WTC11 (cell line): Measurements from ENCODE around the gene CRTAP.

Experiments
- CTCF ChIP-seq: fragments of 200-600 bp; IDR thresholded peaks from 2 replicates; pipeline ENCODE4 v1.8.0; 2022; ENCODE audit warnings: antibody characterized with exemption
- ESRRA ChIP-seq: sonication (generic); formaldehyde crosslinking; IDR thresholded peaks from 2 replicates; pipeline ENCODE4 v1.8.1; 2022; ENCODE audit warnings: mild to moderate bottlenecking, missing genetic modification reagents, borderline replicate concordance
- FOXJ3 ChIP-seq: sonication (generic); formaldehyde crosslinking; IDR thresholded peaks from 2 replicates; pipeline ENCODE4 v1.9.0; 2021; ENCODE audit warnings: missing genetic modification reagents, mild to moderate bottlenecking, borderline replicate concordance
- GABPB1 ChIP-seq: sonication (generic); formaldehyde crosslinking; IDR thresholded peaks from 2 replicates; pipeline ENCODE4 v1.8.1; 2023; ENCODE audit warnings: mild to moderate bottlenecking, missing genetic modification reagents
- MYBL2 ChIP-seq: sonication (generic); formaldehyde crosslinking; IDR thresholded peaks from 2 replicates; pipeline ENCODE4 v1.8.1; 2023; ENCODE audit warnings: mild to moderate bottlenecking, moderate library complexity, missing genetic modification reagents
- SOX15 ChIP-seq: fragments of 250-450 bp; sonication (Bioruptor Pico); IDR thresholded peaks from 2 replicates; pipeline ENCODE4 v1.9.0; 2021; ENCODE audit warnings: mild to moderate bottlenecking
- USF1 ChIP-seq: sonication (generic); formaldehyde crosslinking; IDR thresholded peaks from 2 replicates; pipeline ENCODE4 v1.8.0; 2022; ENCODE audit warnings: mild to moderate bottlenecking, missing genetic modification reagents
- TF ChIP-seq, protein P1 (sequence below): sonication (generic); formaldehyde crosslinking; IDR thresholded peaks from 2 replicates; pipeline ENCODE4 v1.8.1; 2022; ENCODE audit warnings: mild to moderate bottlenecking, missing genetic modification reagents, moderate library complexity, borderline replicate concordance
- TF ChIP-seq, protein P2 (sequence below): sonication (generic); formaldehyde crosslinking; IDR thresholded peaks from 2 replicates; pipeline ENCODE4 v1.8.1; 2022; ENCODE audit warnings: low read depth, mild to moderate bottlenecking, moderate library complexity, missing genetic modification reagents, borderline replicate concordance

GRCh38 chr3:33103480-33103879, 10.3 kb upstream of the CRTAP start:
- TF ChIP-seq ESRRA (CRISPR knock-in tag) (no peak), CTCF (no peak), USF1 (CRISPR knock-in tag) (no peak), GABPB1 (CRISPR knock-in tag) (no peak), SOX15 (CRISPR knock-in tag) (no peak), FOXJ3 (CRISPR knock-in tag) (no peak), MYBL2 (no peak)
- TF ChIP-seq, protein P1, sequence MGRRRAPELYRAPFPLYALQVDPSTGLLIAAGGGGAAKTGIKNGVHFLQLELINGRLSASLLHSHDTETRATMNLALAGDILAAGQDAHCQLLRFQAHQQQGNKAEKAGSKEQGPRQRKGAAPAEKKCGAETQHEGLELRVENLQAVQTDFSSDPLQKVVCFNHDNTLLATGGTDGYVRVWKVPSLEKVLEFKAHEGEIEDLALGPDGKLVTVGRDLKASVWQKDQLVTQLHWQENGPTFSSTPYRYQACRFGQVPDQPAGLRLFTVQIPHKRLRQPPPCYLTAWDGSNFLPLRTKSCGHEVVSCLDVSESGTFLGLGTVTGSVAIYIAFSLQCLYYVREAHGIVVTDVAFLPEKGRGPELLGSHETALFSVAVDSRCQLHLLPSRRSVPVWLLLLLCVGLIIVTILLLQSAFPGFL (CRISPR knock-in tag), result no peak
- TF ChIP-seq, protein P2, sequence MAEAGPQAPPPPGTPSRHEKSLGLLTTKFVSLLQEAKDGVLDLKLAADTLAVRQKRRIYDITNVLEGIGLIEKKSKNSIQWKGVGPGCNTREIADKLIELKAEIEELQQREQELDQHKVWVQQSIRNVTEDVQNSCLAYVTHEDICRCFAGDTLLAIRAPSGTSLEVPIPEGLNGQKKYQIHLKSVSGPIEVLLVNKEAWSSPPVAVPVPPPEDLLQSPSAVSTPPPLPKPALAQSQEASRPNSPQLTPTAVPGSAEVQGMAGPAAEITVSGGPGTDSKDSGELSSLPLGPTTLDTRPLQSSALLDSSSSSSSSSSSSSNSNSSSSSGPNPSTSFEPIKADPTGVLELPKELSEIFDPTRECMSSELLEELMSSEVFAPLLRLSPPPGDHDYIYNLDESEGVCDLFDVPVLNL (CRISPR knock-in tag), result no peak
